ENCODE measurements around the gene GRID1. TPM values are rescaled to one million over a fixed set of nuclear protein-coding genes. Genes with fewer than 3 reads are reported as not detected.

The GRID1 gene
- polyA plus RNA-seq, 1 donor (not counting 4 experiments of a cell fraction or from before 2014, with no cell fraction given): 0.01 TPM

- Histone ChIP-seq H4K20me1 (ENCODE audit: control insufficient read depth, extremely low read depth, insufficient read depth, low read length) (no peaks in the 10 kb centered on the region), H3K36me3 (ENCODE audit: control insufficient read depth in 2 of 2, extremely low read depth in 1 of 2, insufficient read depth in 2 of 2, low read length in 2 of 2) (no peaks in the 10 kb centered on the region), H3K27ac (ENCODE audit: control insufficient read depth, insufficient read depth, low read length) (no peak overlapping the region), H3K9me3 (ENCODE audit: control insufficient read depth, low read depth, low read length) (no peaks in the 10 kb centered on the region), H3K4me1 (ENCODE audit: control insufficient read depth, extremely low read depth, insufficient read depth, low read length) (no peaks in the 10 kb centered on the region), H3K4me3 (ENCODE audit: control insufficient read depth in 2 of 3, extremely low read depth in 1 of 3, insufficient read depth in 2 of 3, low read depth in 1 of 3, low read length in 3 of 3) (no peak overlapping the region), H3K27me3 (ENCODE audit: control insufficient read depth, extremely low read depth, insufficient read depth, low read length) (no peaks in the 10 kb centered on the region), H3K9me1 (ENCODE audit: control insufficient read depth, extremely low read depth, insufficient read depth, low read length) (no peaks in the 10 kb centered on the region), H3K4me2 (ENCODE audit: control insufficient read depth, extremely low read depth, insufficient read depth, low read depth, low read length) (no peak overlapping the region), H3K9ac (ENCODE audit: control insufficient read depth, extremely low read depth, insufficient read depth, low read length) (no peak overlapping the region), H2AFZ (ENCODE audit: control insufficient read depth, low read length) (no peak overlapping the region), H3K79me2 (ENCODE audit: control insufficient read depth, insufficient read depth, low read length) (no peaks in the 10 kb centered on the region)
- FAIRE-seq (no peak), DNase-seq (ENCODE audit: low read depth, low spot score) (no peak)
- TF ChIP-seq EZH2 (IDR thresholded peaks at IDR 0.05; ENCODE audit: low read length) (no peak), CTCF (optimal IDR thresholded peaks at IDR 0.05 in 1 of 3, IDR thresholded peaks at IDR 0.05 in 1 of 3, conservative IDR thresholded peaks at IDR 0.05 in 1 of 3; ENCODE audit: extremely low read depth in 1 of 3, insufficient read depth in 2 of 3, low read length in 3 of 3) (no peak)
- dilution Hi-C loops (cut with MboI; ENCODE audit: extremely low pct_ligation_motif_present, low sequenced_read_pairs): no loop called here
Observed at GRCh38 chr10:86001521-86001920, 365.1 kb downstream of the GRID1 start.

- no peak for DNase-seq (ENCODE audit: low read depth, low spot score)
- no peaks in the 10 kb centered on the region for H3K9me3 ChIP-seq (ENCODE audit: control insufficient read depth, low read depth, low read length)
- H3K79me2 ChIP-seq (ENCODE audit: control insufficient read depth, insufficient read depth, low read length): no peaks in the 10 kb centered on the region
- no peaks in the 10 kb centered on the region for H3K4me1 ChIP-seq (ENCODE audit: control insufficient read depth, extremely low read depth, insufficient read depth, low read length)
- H3K27ac ChIP-seq (ENCODE audit: control insufficient read depth, insufficient read depth, low read length): no peak overlapping the region
- no peak overlapping the region for H3K4me3 ChIP-seq (ENCODE audit: control insufficient read depth in 2 of 3, extremely low read depth in 1 of 3, insufficient read depth in 2 of 3, low read depth in 1 of 3, low read length in 3 of 3)
- H3K4me2 ChIP-seq (ENCODE audit: control insufficient read depth, extremely low read depth, insufficient read depth, low read depth, low read length): no peak overlapping the region
- H2AFZ ChIP-seq (ENCODE audit: control insufficient read depth, low read length): no peak overlapping the region
- no peak for FAIRE-seq
- no peaks in the 10 kb centered on the region for H3K27me3 ChIP-seq (ENCODE audit: control insufficient read depth, extremely low read depth, insufficient read depth, low read length)
- dilution Hi-C loops (cut with MboI; ENCODE audit: extremely low pct_ligation_motif_present, low sequenced_read_pairs): no loop called here
- no peak overlapping the region for H3K9ac ChIP-seq (ENCODE audit: control insufficient read depth, extremely low read depth, insufficient read depth, low read length)
- H4K20me1 ChIP-seq (ENCODE audit: control insufficient read depth, extremely low read depth, insufficient read depth, low read length): no peaks in the 10 kb centered on the region
- H3K9me1 ChIP-seq (ENCODE audit: control insufficient read depth, extremely low read depth, insufficient read depth, low read length): no peaks in the 10 kb centered on the region
- TF ChIP-seq CTCF (optimal IDR thresholded peaks at IDR 0.05 in 1 of 3, IDR thresholded peaks at IDR 0.05 in 1 of 3, conservative IDR thresholded peaks at IDR 0.05 in 1 of 3; ENCODE audit: extremely low read depth in 1 of 3, insufficient read depth in 2 of 3, low read length in 3 of 3) (no peak), EZH2 (IDR thresholded peaks at IDR 0.05; ENCODE audit: low read length) (no peak)
- H3K36me3 ChIP-seq (ENCODE audit: control insufficient read depth in 2 of 2, extremely low read depth in 1 of 2, insufficient read depth in 2 of 2, low read length in 2 of 2): no peaks in the 10 kb centered on the region
Observed at GRCh38 chr10:85997544-85997943, 369.1 kb downstream of the GRID1 start.
